A673 (cell line): ENCODE measurements around the gene ST6GALNAC5.

Source experiments
- CTCF ChIP-seq: fragments of 300-800, 200-600 bp; sonication (generic); conservative IDR thresholded peaks from 2 replicates; pipeline ENCODE4 v1.5.1; 2017; ENCODE audit warnings: low read depth, mild to moderate bottlenecking, antibody characterized with exemption, low read length, moderate library complexity, mixed read lengths
- EZH2 ChIP-seq: fragments of 200-600 bp; sonication (generic); IDR thresholded peaks from 2 replicates; pipeline ENCODE4 v1.6.1; 2017; ENCODE audit warnings: borderline replicate concordance, low read depth, mild to moderate bottlenecking, mixed read lengths, antibody characterized with exemption, low read length; ENCODE audit not compliant: poor library complexity, severe bottlenecking

- TF ChIP-seq EZH2: no peak
- TF ChIP-seq CTCF: no peak
Measured at GRCh38 chr1:76939050-76939816, 72.0 kb downstream of the ST6GALNAC5 start.
